K562 (cell line): ENCODE results near the gene GPRIN2.

Experiments used
- ELF4 ChIP-seq: fragments of 450-650 bp; formaldehyde crosslinking; IDR thresholded peaks from 2 replicates; pipeline ENCODE4 v1.4.0; 2022; ENCODE audit warnings: missing genetic modification characterization
- HSF4 ChIP-seq: fragments of 250-450 bp; sonication (Bioruptor Pico); IDR thresholded peaks from 2 replicates; pipeline ENCODE4 v2.1.2; 2022; ENCODE audit warnings: mild to moderate bottlenecking, moderate library complexity, borderline replicate concordance
- NR3C1 ChIP-seq: sonication (generic); formaldehyde crosslinking; IDR thresholded peaks from 2 replicates; pipeline ENCODE4 v1.8.1; 2022; ENCODE audit warnings: missing genetic modification reagents
- PHB2 ChIP-seq: fragments of 450-650 bp; IDR thresholded peaks from 2 replicates; pipeline ENCODE4 v1.6.1; 2017; ENCODE audit warnings: low read depth
- POLR2A ChIP-seq: fragments of 450-650 bp; conservative IDR thresholded peaks from 2 replicates; pipeline ENCODE4 v1.6.1; 2016
- RNF2 ChIP-seq: sonication (generic); IDR thresholded peaks from 2 replicates; pipeline ENCODE4 v1.6.1; 2016
- USF2 ChIP-seq: sonication (generic); formaldehyde crosslinking; IDR thresholded peaks from 2 replicates; pipeline ENCODE4 v1.5.0; 2020; ENCODE audit warnings: missing genetic modification reagents
- ZSCAN29 ChIP-seq: fragments of 450-650 bp; IDR thresholded peaks from 2 replicates; pipeline ENCODE4 v1.6.1; 2017
- TF ChIP-seq, protein P1 (sequence below): fragments of 450-650 bp; IDR thresholded peaks from 2 replicates; pipeline ENCODE4 v1.6.1; 2016; ENCODE audit warnings: mild to moderate bottlenecking

GRCh38 chr10:46523962-46524471 is 32.4 kb downstream of the GPRIN2 start:
- TF ChIP-seq POLR2A, result no peak
- no peak for TF ChIP-seq PHB2
- TF ChIP-seq, protein P1, sequence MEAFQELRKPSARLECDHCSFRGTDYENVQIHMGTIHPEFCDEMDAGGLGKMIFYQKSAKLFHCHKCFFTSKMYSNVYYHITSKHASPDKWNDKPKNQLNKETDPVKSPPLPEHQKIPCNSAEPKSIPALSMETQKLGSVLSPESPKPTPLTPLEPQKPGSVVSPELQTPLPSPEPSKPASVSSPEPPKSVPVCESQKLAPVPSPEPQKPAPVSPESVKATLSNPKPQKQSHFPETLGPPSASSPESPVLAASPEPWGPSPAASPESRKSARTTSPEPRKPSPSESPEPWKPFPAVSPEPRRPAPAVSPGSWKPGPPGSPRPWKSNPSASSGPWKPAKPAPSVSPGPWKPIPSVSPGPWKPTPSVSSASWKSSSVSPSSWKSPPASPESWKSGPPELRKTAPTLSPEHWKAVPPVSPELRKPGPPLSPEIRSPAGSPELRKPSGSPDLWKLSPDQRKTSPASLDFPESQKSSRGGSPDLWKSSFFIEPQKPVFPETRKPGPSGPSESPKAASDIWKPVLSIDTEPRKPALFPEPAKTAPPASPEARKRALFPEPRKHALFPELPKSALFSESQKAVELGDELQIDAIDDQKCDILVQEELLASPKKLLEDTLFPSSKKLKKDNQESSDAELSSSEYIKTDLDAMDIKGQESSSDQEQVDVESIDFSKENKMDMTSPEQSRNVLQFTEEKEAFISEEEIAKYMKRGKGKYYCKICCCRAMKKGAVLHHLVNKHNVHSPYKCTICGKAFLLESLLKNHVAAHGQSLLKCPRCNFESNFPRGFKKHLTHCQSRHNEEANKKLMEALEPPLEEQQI, result no peak
- TF ChIP-seq NR3C1 (CRISPR knock-in tag), result no peak
- TF ChIP-seq USF2, result no peak
- no peak for TF ChIP-seq ZSCAN29
- TF ChIP-seq HSF4 (CRISPR knock-in tag), result no peak
- no peak for TF ChIP-seq RNF2
- TF ChIP-seq ELF4, result no peak
